Stimulated activated CD8-positive, alpha-beta memory T cell treated with anti-CD3 and anti-CD28 coated beads, Interleukin-4, amount 100 ng/mL, for 4 hours (primary cell): ENCODE data around the gene C2CD3.

ENCODE experiments used
- DNase-seq, 2 donors: peaks; one replicate each; pipeline ENCODE4 v3.0.0-alpha.2; 2020; ENCODE audit warnings: low read depth in 2 of 2, low spot score in 1 of 2

The C2CD3 gene

GRCh38 chr11:73983741-73984538, 186.9 kb downstream of the C2CD3 start:
- no peak for DNase-seq

- peak; percentile 75 to 84 for DNase-seq
Measured at GRCh38 chr11:73982990-73983740, 187.6 kb downstream of the C2CD3 start.

GRCh38 chr11:73982595-73982989, 188.2 kb downstream of the C2CD3 start, which contains the start of gene UCP2:
Gene UCP2 (minus strand): TSS chr11:73982843. CDS start chr11:73978378, 4,465 bp downstream.
- DNase-seq = peak; percentile 59 to 66

- no peak for DNase-seq
Measured at GRCh38 chr11:73981051-73981805, 189.6 kb downstream of the C2CD3 start.

- DNase-seq = peak; percentile 32 to 53
Measured at GRCh38 chr11:73980001-73980961, 190.5 kb downstream of the C2CD3 start.

GRCh38 chr11:73978576-73979086, 192.2 kb downstream of the C2CD3 start:
- DNase-seq = no peak

GRCh38 chr11:73977856-73978519, 192.8 kb downstream of the C2CD3 start:
- no peak for DNase-seq

- no peak for DNase-seq
Measured at GRCh38 chr11:73976451-73977151, 194.2 kb downstream of the C2CD3 start.

GRCh38 chr11:73975479-73975757, 195.4 kb downstream of the C2CD3 start:
- no peak for DNase-seq

- DNase-seq = no peak
Measured at GRCh38 chr11:73974604-73975478, 196.0 kb downstream of the C2CD3 start.

GRCh38 chr11:73972620-73973449, 198.0 kb downstream of the C2CD3 start:
- no peak for DNase-seq

- DNase-seq = no peak
Measured at GRCh38 chr11:73972187-73972586, 198.6 kb downstream of the C2CD3 start.

GRCh38 chr11:73971175-73971719, 199.6 kb downstream of the C2CD3 start:
- no peak for DNase-seq

- no peak for DNase-seq
Measured at GRCh38 chr11:73969991-73970800, 200.6 kb downstream of the C2CD3 start.

GRCh38 chr11:73969091-73969490, 201.7 kb downstream of the C2CD3 start:
- no peak for DNase-seq

- no peak for DNase-seq
Measured at GRCh38 chr11:73968356-73968966, 202.3 kb downstream of the C2CD3 start.
